ENCODE results near the gene TOMM40L.

Gene TOMM40L

GRCh38 chr1:161259345-161259702, 33.5 kb downstream of the TOMM40L start:
- Histone ChIP-seq H2AFZ (ENCODE audit: low read depth, low read length) (no peak overlapping the region), H3K4me3 (ENCODE audit: low read length) (no peak overlapping the region), H3K27me3 (ENCODE audit: insufficient read depth, low read length) (peaks cover 41% of the 10 kb centered on the region), H3K9me3 (ENCODE audit: low read length) (peaks cover 7% of the 10 kb centered on the region), H3K36me3 (ENCODE audit: insufficient read depth, low read length) (no peaks in the 10 kb centered on the region), H3K4me1 (ENCODE audit: insufficient read depth, low read length) (peaks cover 4% of the 10 kb centered on the region)

GRCh38 chr1:161259765-161260164, 33.9 kb downstream of the TOMM40L start:
- Histone ChIP-seq H2AFZ (ENCODE audit: low read depth, low read length) (no peak overlapping the region), H3K27me3 (ENCODE audit: insufficient read depth, low read length) (peaks cover 41% of the 10 kb centered on the region), H3K36me3 (ENCODE audit: insufficient read depth, low read length) (no peaks in the 10 kb centered on the region), H3K4me1 (ENCODE audit: insufficient read depth, low read length) (peaks cover 4% of the 10 kb centered on the region), H3K4me3 (ENCODE audit: low read length) (no peak overlapping the region), H3K9me3 (ENCODE audit: low read length) (peaks cover 7% of the 10 kb centered on the region)

- Histone ChIP-seq H3K27me3 (ENCODE audit: insufficient read depth, low read length) (peaks cover 41% of the 10 kb centered on the region), H3K9me3 (ENCODE audit: low read length) (peaks cover 9% of the 10 kb centered on the region), H2AFZ (ENCODE audit: low read depth, low read length) (no peak overlapping the region), H3K4me3 (ENCODE audit: low read length) (no peak overlapping the region), H3K36me3 (ENCODE audit: insufficient read depth, low read length) (no peaks in the 10 kb centered on the region), H3K4me1 (ENCODE audit: insufficient read depth, low read length) (peaks cover 4% of the 10 kb centered on the region)
Measured at GRCh38 chr1:161260376-161261260, 34.8 kb downstream of the TOMM40L start.

- H3K9me3 ChIP-seq (ENCODE audit: low read length), result peaks cover 9% of the 10 kb centered on the region
- H3K4me3 ChIP-seq (ENCODE audit: low read length), result no peak overlapping the region
- no peaks in the 10 kb centered on the region for H3K36me3 ChIP-seq (ENCODE audit: insufficient read depth, low read length)
- H2AFZ ChIP-seq (ENCODE audit: low read depth, low read length), result no peak overlapping the region
- H3K27me3 ChIP-seq (ENCODE audit: insufficient read depth, low read length), result peaks cover 45% of the 10 kb centered on the region
- H3K4me1 ChIP-seq (ENCODE audit: insufficient read depth, low read length), result peaks cover 4% of the 10 kb centered on the region
Measured at GRCh38 chr1:161261261-161262235, 35.7 kb downstream of the TOMM40L start.

- peaks cover 2% of the 10 kb centered on the region for H3K9me3 ChIP-seq (ENCODE audit: low read length)
- H3K4me1 ChIP-seq (ENCODE audit: insufficient read depth, low read length), result peaks cover 4% of the 10 kb centered on the region
- H3K27me3 ChIP-seq (ENCODE audit: insufficient read depth, low read length), result peaks cover 21% of the 10 kb centered on the region
- H2AFZ ChIP-seq (ENCODE audit: low read depth, low read length), result no peak overlapping the region
- H3K4me3 ChIP-seq (ENCODE audit: low read length), result no peak overlapping the region
- H3K36me3 ChIP-seq (ENCODE audit: insufficient read depth, low read length), result no peaks in the 10 kb centered on the region
Measured at GRCh38 chr1:161265305-161265704, 39.4 kb downstream of the TOMM40L start.

GRCh38 chr1:161266202-161266601, 40.3 kb downstream of the TOMM40L start:
- peaks cover 12% of the 10 kb centered on the region for H3K27me3 ChIP-seq (ENCODE audit: insufficient read depth, low read length)

GRCh38 chr1:161266836-161267235, 41.0 kb downstream of the TOMM40L start:
- Histone ChIP-seq H3K9me3 (ENCODE audit: low read length) (peaks cover 2% of the 10 kb centered on the region), H3K27me3 (ENCODE audit: insufficient read depth, low read length) (peaks cover 6% of the 10 kb centered on the region), H2AFZ (ENCODE audit: low read depth, low read length) (no peak overlapping the region), H3K36me3 (ENCODE audit: insufficient read depth, low read length) (no peaks in the 10 kb centered on the region), H3K4me1 (ENCODE audit: insufficient read depth, low read length) (peaks cover 3% of the 10 kb centered on the region), H3K4me3 (ENCODE audit: low read length) (no peak overlapping the region)

More at GRCh38 chr1:161266202-161266601, 40.3 kb downstream of the TOMM40L start:
- Histone ChIP-seq H3K36me3 (ENCODE audit: insufficient read depth, low read length) (no peaks in the 10 kb centered on the region), H3K4me1 (ENCODE audit: insufficient read depth, low read length) (peaks cover 4% of the 10 kb centered on the region), H3K4me3 (ENCODE audit: low read length) (no peak overlapping the region), H2AFZ (ENCODE audit: low read depth, low read length) (no peak overlapping the region), H3K9me3 (ENCODE audit: low read length) (peaks cover 2% of the 10 kb centered on the region)

GRCh38 chr1:161267321-161267720, 41.5 kb downstream of the TOMM40L start:
- Histone ChIP-seq H3K4me3 (ENCODE audit: low read length) (no peak overlapping the region), H3K9me3 (ENCODE audit: low read length) (peaks cover 2% of the 10 kb centered on the region), H2AFZ (ENCODE audit: low read depth, low read length) (no peak overlapping the region), H3K36me3 (ENCODE audit: insufficient read depth, low read length) (no peaks in the 10 kb centered on the region), H3K27me3 (ENCODE audit: insufficient read depth, low read length) (peaks cover 5% of the 10 kb centered on the region), H3K4me1 (ENCODE audit: insufficient read depth, low read length) (peaks cover 3% of the 10 kb centered on the region)

- H3K36me3 ChIP-seq (ENCODE audit: insufficient read depth, low read length), result no peaks in the 10 kb centered on the region
- H3K4me3 ChIP-seq (ENCODE audit: low read length), result no peak overlapping the region
- H3K9me3 ChIP-seq (ENCODE audit: low read length), result no peaks in the 10 kb centered on the region
- H3K27me3 ChIP-seq (ENCODE audit: insufficient read depth, low read length), result peaks cover 10% of the 10 kb centered on the region
- no peaks in the 10 kb centered on the region for H3K4me1 ChIP-seq (ENCODE audit: insufficient read depth, low read length)
- no peak overlapping the region for H2AFZ ChIP-seq (ENCODE audit: low read depth, low read length)
Measured at GRCh38 chr1:161273402-161273801, 47.5 kb downstream of the TOMM40L start.

GRCh38 chr1:161274874-161275273, 49.0 kb downstream of the TOMM40L start:
- Histone ChIP-seq H3K27me3 (ENCODE audit: insufficient read depth, low read length) (peaks cover 10% of the 10 kb centered on the region), H3K4me1 (ENCODE audit: insufficient read depth, low read length) (no peaks in the 10 kb centered on the region), H3K9me3 (ENCODE audit: low read length) (no peaks in the 10 kb centered on the region), H3K36me3 (ENCODE audit: insufficient read depth, low read length) (no peaks in the 10 kb centered on the region), H3K4me3 (ENCODE audit: low read length) (no peak overlapping the region), H2AFZ (ENCODE audit: low read depth, low read length) (no peak overlapping the region)
